ENCODE results near the gene AQP6. TPM values are rescaled to one million over a fixed set of nuclear protein-coding genes. Genes with fewer than 3 reads are reported as not detected.

AQP6 gene
- total RNA-seq, 1 donor from 2014 or later: 0.48 TPM

Other genes with a start within 250 kb of the AQP6 start
- gene TMBIM6, start 231.4 kb upstream of the AQP6 start, total RNA-seq (ENCODE audit: insufficient read depth, low replicate concordance): 293 TPM
- gene NCKAP5L, start 144.5 kb upstream of the AQP6 start, total RNA-seq (ENCODE audit: insufficient read depth, low replicate concordance): 9.9 TPM
- gene BCDIN3D, start 129.8 kb upstream of the AQP6 start, total RNA-seq (ENCODE audit: insufficient read depth, low replicate concordance): 3.6 TPM
- 10.4 TPM for gene FAIM2, start 69.0 kb upstream of the AQP6 start, total RNA-seq (ENCODE audit: insufficient read depth, low replicate concordance)
- 0.24 TPM for gene AQP2, start 22.2 kb upstream of the AQP6 start, total RNA-seq (ENCODE audit: insufficient read depth, low replicate concordance)
- 7.2 TPM for gene AQP5, start 11.1 kb upstream of the AQP6 start, total RNA-seq (ENCODE audit: insufficient read depth, low replicate concordance)
- 27.2 TPM for gene RACGAP1, start 52.5 kb downstream of the AQP6 start, total RNA-seq (ENCODE audit: insufficient read depth, low replicate concordance)
- gene ASIC1, start 84.6 kb downstream of the AQP6 start, total RNA-seq (ENCODE audit: insufficient read depth, low replicate concordance): 1.7 TPM
- gene SMARCD1, start 112.4 kb downstream of the AQP6 start, total RNA-seq (ENCODE audit: insufficient read depth, low replicate concordance): 33.0 TPM
- 0.48 TPM for gene GPD1, start 131.1 kb downstream of the AQP6 start, total RNA-seq (ENCODE audit: insufficient read depth, low replicate concordance)
- gene COX14, start 139.3 kb downstream of the AQP6 start, total RNA-seq (ENCODE audit: insufficient read depth, low replicate concordance): 42.9 TPM
- 169 TPM for gene CERS5, start 194.4 kb downstream of the AQP6 start, total RNA-seq (ENCODE audit: insufficient read depth, low replicate concordance)

Data from umbilical cord (tissue), 1 donor.